GM23338 (cell line): ENCODE results near the gene LETMD1. TPM values are rescaled to one million over a fixed set of nuclear protein-coding genes. Genes with fewer than 3 reads are reported as not detected.

ENCODE experiments used
- polyA plus RNA-seq: library from polyadenylated mRNA; unstranded; fragments of >200 nt; fragmentation: Nextera tagmentation; extraction: Ambion mirVana; gene quantifications from 2 replicates; pipeline ENCODE4 v1.2.1, GENCODE V29; 2016
- small RNA-seq: library from RNA; depleted of rRNA; stranded (forward); fragments of <200 nt; gene quantifications from one replicate; pipeline ENCODE3, GENCODE V24; 2014; ENCODE audit warnings: low replicate concordance
- total RNA-seq: library from RNA; depleted of rRNA; stranded (reverse); fragments of >200 nt; shearing (Covaris generic); gene quantifications from 2 replicates; pipeline ENCODE4 v1.2.3, GENCODE V29; 2014; rRNA removed

The LETMD1 gene
- total and polyA plus RNA-seq, 2 experiments from 2014 or later = 15.7 to 29.9 TPM

Small RNA genes lying within 50 kb of the gene (small RNA-seq; reads per million reads assigned to genes)
- gene RNU6-1273P = not detected
- gene RNU6-87P = not detected

Other genes starting within 250 kb of the LETMD1 start
- gene TMPRSS12, start 205.4 kb upstream of the LETMD1 start, total RNA-seq = not detected in 2 replicates
- not detected in 2 replicates for gene TMPRSS12, start 205.4 kb upstream of the LETMD1 start, polyA plus RNA-seq
- gene HIGD1C, start 95.8 kb upstream of the LETMD1 start, total RNA-seq = not detected in 2 replicates
- gene HIGD1C, start 95.8 kb upstream of the LETMD1 start, polyA plus RNA-seq = not detected in 2 replicates
- 48.9 and 68.6 TPM in 2 replicates for gene SLC11A2, start 21.9 kb upstream of the LETMD1 start, total RNA-seq
- 17.2 and 19.4 TPM in 2 replicates for gene SLC11A2, start 21.9 kb upstream of the LETMD1 start, polyA plus RNA-seq
- 28.8 and 30.9 TPM in 2 replicates for gene CSRNP2, start 35.3 kb downstream of the LETMD1 start, total RNA-seq
- gene CSRNP2, start 35.3 kb downstream of the LETMD1 start, polyA plus RNA-seq = 6.9 and 7.3 TPM in 2 replicates
- 30.5 and 30.9 TPM in 2 replicates for gene TFCP2, start 124.8 kb downstream of the LETMD1 start, total RNA-seq
- 14.3 and 15.2 TPM in 2 replicates for gene TFCP2, start 124.8 kb downstream of the LETMD1 start, polyA plus RNA-seq
- gene POU6F1, start 169.7 kb downstream of the LETMD1 start, total RNA-seq = 2.6 and 3.0 TPM in 2 replicates
- gene POU6F1, start 169.7 kb downstream of the LETMD1 start, polyA plus RNA-seq = 3.9 and 4.0 TPM in 2 replicates
- 21.1 and 39.9 TPM in 2 replicates for gene DAZAP2, start 190.5 kb downstream of the LETMD1 start, total RNA-seq
- 30.2 and 35.8 TPM in 2 replicates for gene DAZAP2, start 190.5 kb downstream of the LETMD1 start, polyA plus RNA-seq
- 7.1 and 8.2 TPM in 2 replicates for gene SMAGP, start 222.1 kb downstream of the LETMD1 start, total RNA-seq
- 3.9 and 4.7 TPM in 2 replicates for gene SMAGP, start 222.1 kb downstream of the LETMD1 start, polyA plus RNA-seq